ENCODE measurements around the gene ASB2.
A peak's percentile ranks its signal among the peaks of the same experiment; 100 is the strongest.

ASB2 gene

GRCh38 chr14:93930296-93930988 is 45.9 kb downstream of the ASB2 start:
- no peak for DNase-seq

DNA sequence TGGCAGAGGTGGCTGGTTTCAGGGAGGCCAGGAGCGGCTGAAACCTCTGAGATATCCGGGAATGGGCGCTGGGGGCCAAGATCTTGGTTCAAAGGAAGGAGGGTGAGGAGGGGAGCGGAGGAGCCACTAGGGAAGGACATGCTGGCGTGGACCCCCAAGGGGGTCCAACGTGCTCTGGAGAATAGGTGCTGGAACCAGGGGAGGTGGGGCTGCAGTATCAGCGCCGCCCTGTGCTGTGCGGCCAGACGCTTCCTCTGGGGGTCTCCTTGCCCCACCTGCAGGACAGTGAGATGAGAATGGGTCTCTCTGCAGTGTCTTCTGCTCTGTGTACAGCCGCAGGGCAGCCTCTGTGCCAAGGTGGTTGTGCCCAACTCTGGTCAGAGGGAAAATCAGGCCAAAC is 46.7 kb downstream of the ASB2 start:
- no peak for DNase-seq

- no peak for DNase-seq
Observed at GRCh38 chr14:93929048-93929535, 47.3 kb downstream of the ASB2 start.

GRCh38 chr14:93928184-93929047 is 48.0 kb downstream of the ASB2 start:
- DNase-seq = peak in 3 of 56 donors; percentile 10 to 32 (median 26)

GRCh38 chr14:93927800-93928145 is 48.6 kb downstream of the ASB2 start:
- peak in 1 of 56 donors; percentile 45 for DNase-seq

DNA sequence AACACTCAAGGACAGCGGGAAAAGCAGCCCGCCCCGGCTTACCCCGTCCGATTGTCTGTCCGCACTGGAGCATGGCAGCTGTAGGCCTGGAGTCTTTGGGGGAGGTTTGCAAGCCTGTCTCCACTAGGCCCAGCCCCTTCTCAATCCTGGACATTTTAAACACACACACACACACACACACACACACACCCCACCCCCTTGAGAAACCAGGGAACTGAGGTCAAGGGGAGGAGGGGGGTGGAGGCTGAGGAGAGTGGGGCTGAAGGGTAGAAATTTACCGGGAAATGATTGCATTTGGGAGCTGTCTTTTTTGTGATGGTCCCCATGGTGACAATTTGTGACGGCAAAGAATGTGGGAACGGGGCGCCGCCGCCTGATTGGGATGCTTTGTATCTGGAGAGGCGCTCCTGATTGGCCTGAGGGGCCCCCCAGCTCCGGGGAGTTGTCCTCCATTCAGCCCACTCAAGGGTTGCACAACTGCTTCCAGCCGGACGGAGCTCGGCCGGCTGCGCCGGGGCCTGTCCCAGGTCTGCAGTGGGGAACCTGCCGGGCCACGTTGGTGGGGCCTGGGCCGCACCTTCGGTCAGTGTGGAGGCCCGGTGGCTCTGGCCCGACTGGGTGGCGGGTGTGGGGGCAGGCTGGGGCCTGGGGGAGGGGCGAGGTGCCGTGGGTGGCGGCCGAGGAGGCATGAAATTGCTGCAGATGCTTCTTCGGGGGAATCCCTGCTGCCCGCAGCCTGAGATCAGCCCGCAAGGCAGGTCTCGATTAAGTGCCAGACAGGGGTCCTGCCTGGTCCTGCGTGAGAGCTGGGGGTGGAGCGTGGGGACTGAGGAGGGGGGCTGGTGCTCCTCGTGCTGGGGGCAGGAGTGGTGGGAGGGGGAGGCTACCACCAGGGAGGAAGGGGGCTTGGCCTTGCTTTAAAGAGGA is 49.2 kb downstream of the ASB2 start, which contains the start of gene FAM181A:
TSS of gene FAM181A (plus strand) at position 472 of the 927 bp plus-strand sequence. CDS start 942 bp downstream, outside the sequence.
- peak in 37 of 56 donors; percentile 18 to 76 (median 49) for DNase-seq

DNA sequence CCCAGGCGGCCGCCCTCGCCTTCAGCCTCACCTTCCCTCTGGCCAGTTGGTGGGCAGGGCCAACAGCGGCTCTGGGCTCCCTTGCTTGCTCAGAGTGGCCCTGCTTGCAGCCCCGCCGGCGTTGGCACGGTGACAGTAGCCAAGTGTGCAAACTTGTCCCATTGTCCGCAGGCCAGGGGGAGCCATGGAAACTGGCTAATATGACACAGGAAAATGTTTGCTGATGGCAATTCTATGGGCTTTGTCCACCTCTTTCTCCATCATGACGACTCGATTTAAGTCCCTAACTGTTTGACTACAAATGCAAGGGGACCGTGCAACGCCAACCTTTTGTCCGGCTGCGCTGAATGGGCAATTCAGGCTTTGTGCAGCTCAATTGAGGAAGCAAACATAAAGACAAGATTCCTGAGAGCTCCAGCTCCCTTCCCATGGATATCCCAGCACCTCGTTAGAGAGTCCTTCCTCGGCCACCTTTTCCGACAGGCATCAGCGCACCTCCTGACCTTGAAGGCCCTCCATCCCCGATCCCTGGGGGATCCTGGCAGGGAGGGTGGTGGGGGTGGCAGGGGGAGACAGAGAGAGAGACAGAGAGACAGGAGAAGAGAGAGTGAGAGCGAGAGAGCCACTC is 50.0 kb downstream of the ASB2 start:
- peak in 44 of 56 donors; percentile 16 to 83 (median 52) for DNase-seq

GRCh38 chr14:93925374-93925895 is 50.9 kb downstream of the ASB2 start:
- no peak for DNase-seq

GRCh38 chr14:93924592-93925355 is 51.6 kb downstream of the ASB2 start:
- DNase-seq = no peak

- peak in 2 of 56 donors; percentile 26 to 29 for DNase-seq
Observed at GRCh38 chr14:93923626-93924025, 52.7 kb downstream of the ASB2 start.

GRCh38 chr14:93921001-93921806 is 55.2 kb downstream of the ASB2 start:
- no peak for DNase-seq

- no peak for DNase-seq
Observed at GRCh38 chr14:93917141-93917540, 59.2 kb downstream of the ASB2 start.

DNA sequence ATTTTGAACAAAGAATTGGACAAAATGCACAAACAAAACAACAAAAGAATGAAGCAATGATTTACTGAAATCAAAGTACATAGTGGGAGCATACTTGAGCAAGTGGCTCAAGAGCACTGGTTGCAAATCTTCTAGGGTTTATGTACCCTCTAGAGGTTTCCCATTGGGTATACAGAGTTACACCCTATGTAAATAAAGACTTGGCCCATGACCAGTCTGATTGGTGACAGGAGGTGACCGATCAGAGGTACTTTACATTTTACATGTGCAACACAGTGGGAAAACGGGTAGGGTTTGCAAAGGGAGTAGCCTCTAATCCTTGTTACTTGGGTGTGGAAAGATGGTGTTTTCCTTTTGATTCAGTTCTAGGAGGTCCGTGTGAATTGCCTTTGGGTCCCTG is 59.9 kb downstream of the ASB2 start:
- no peak for DNase-seq

DNA sequence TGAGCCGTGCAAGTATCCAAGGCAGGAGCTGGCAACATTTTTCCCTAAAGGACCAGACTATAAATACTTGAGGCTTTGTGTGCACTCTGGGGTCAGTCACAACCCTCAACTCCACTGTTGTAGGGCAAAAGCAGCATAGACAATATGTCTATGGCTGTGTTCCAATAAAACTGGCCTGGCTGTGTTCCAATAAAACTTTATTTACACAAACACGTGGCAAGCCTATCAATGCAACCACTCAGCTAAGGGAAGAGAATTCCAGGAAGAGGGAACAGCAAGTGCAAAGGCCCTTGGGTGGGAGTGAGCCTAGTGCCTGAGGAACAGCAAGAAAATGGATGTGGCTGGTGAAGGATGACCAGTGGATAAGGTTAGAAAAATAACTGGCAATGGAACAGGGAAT is 60.6 kb downstream of the ASB2 start:
- no peak for DNase-seq

DNA sequence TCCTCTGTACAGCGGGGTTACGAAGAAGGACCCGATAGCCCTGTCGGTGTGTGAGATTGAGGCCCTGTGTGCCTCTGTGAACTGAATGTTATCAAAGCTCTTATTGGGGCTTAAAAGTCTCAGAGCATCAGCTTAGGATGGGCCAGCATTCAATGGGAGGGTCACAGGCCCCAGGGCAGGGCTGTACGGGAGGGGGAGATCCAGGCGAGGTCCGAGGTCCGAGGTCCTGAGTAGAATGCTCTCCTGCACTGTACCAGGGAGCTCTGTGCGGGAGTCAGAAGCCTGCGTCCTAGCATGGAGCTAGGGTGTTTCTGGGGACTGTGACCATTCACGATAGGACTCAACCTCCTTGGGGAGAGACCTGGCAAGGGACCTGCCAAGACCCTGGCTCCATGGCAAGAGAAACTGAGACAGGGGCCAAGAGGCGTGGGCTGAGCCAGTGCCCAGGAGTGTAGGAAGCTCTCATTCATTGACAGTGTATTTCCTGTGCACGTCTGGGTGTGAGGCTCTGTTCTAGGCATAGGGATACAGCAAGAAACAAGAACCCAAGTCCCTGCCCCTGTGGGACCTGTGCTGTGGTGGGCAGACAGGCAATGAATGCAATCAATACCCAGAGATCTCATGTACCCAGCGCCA is 61.2 kb downstream of the ASB2 start:
- DNase-seq = no peak

GRCh38 chr14:93914278-93914677 is 62.1 kb downstream of the ASB2 start:
- no peak for DNase-seq

- DNase-seq = no peak
Observed at GRCh38 chr14:93912782-93913181, 63.6 kb downstream of the ASB2 start.

DNA sequence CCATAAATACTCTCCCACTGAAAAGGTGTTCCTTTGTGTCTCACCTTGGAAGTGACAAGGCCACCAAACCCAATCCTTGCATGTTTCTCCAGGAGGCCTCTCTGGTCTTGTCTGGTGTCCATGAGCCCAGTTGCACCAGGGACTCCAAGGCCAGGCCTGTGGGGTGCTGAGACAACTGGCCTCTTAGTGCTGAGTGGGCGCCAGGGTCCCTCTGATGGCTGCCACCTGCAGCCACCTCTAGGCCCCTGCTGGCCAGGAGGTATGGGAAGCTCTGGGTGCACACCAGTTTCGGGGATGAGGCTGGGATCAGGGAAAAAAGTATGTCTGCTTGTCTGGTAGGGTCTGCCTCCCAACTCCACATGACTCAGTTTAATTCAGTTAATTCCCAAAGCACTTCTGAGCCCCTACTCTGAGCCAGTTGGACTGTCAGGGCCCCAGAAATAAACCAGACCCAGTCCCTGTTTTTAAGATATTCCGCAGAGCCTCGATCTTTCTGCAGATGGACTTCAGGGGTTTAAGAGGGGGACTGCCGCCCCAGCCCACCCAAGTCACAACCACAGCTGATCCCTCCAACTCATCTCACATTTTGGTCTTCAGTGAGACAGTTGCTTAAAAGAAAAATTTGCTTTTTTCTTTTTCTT is 64.3 kb downstream of the ASB2 start:
- no peak for DNase-seq

All from amygdala (tissue), 56 donors.